Lower lobe of right lung (tissue), 2 donors: ENCODE measurements around the gene NTRK2. TPM values are rescaled to one million over a fixed set of nuclear protein-coding genes. Genes with fewer than 3 reads are reported as not detected.

ENCODE experiments used
- ATAC-seq, 2 donors: fragments of 200-7000 bp; cut with Tn5 transposase; one replicate each; pipeline ENCODE4 v1.9.1; 2020 to 2022; ENCODE audit warnings: mild to moderate bottlenecking in 2 of 2, moderate library complexity in 2 of 2
- DNase-seq: peaks from one replicate; pipeline ENCODE4 v3.0.0-alpha.2; 2020
- H3K27ac ChIP-seq: fragments of 200-600 bp; one replicate; pipeline ENCODE4 v1.8.0; 2022
- H3K27me3 ChIP-seq: fragments of 200-600 bp; one replicate; pipeline ENCODE4 v1.8.0; 2022; ENCODE audit warnings: low read depth
- H3K36me3 ChIP-seq: fragments of 200-600 bp; one replicate; pipeline ENCODE4 v1.8.0; 2022; ENCODE audit warnings: mild to moderate bottlenecking
- H3K4me1 ChIP-seq: fragments of 200-600 bp; one replicate; pipeline ENCODE4 v1.8.0; 2022
- H3K4me3 ChIP-seq: fragments of 200-600 bp; one replicate; pipeline ENCODE4 v1.8.0; 2022; ENCODE audit warnings: mild to moderate bottlenecking
- H3K9me3 ChIP-seq: fragments of 200-600 bp; one replicate; pipeline ENCODE4 v1.8.0; 2022
- intact Hi-C: fragments of 100-400 bp; cut with DNase I; formaldehyde crosslinking; loops from one replicate; pipeline ENCODE4 v1.11.0; 2022
- total RNA-seq: library from RNA; stranded (reverse); fragmentation: NEBNext Ultra II Directional; extraction: Animal tissue kit (Norgen Biotek cat#: 25700); gene quantifications from one replicate; pipeline ENCODE4 v1.2.1, GENCODE V29; 2021
- TF ChIP-seq, protein P1 (sequence below): fragments of 200-600 bp; IDR thresholded peaks from one replicate; pipeline ENCODE4 v1.8.0; 2022; ENCODE audit warnings: antibody characterized with exemption, mild to moderate bottlenecking
- donor health status: DM: no; HTN: yes; CAD: no; lungs with severe emphysema.

The NTRK2 gene
- total RNA-seq, 1 donor from 2014 or later, result 7.7 TPM

GRCh38 chr9:84838879-84839278 lies 169.3 kb downstream of the NTRK2 start:
- H3K27ac ChIP-seq, result no peak overlapping the region
- no peaks in the 10 kb centered on the region for H3K4me1 ChIP-seq
- DNase-seq, result no peak
- H3K36me3 ChIP-seq, result no peaks in the 10 kb centered on the region
- no peaks in the 10 kb centered on the region for H3K27me3 ChIP-seq
- H3K9me3 ChIP-seq, result no peaks in the 10 kb centered on the region
- no peak for ATAC-seq
- TF ChIP-seq, protein P1, sequence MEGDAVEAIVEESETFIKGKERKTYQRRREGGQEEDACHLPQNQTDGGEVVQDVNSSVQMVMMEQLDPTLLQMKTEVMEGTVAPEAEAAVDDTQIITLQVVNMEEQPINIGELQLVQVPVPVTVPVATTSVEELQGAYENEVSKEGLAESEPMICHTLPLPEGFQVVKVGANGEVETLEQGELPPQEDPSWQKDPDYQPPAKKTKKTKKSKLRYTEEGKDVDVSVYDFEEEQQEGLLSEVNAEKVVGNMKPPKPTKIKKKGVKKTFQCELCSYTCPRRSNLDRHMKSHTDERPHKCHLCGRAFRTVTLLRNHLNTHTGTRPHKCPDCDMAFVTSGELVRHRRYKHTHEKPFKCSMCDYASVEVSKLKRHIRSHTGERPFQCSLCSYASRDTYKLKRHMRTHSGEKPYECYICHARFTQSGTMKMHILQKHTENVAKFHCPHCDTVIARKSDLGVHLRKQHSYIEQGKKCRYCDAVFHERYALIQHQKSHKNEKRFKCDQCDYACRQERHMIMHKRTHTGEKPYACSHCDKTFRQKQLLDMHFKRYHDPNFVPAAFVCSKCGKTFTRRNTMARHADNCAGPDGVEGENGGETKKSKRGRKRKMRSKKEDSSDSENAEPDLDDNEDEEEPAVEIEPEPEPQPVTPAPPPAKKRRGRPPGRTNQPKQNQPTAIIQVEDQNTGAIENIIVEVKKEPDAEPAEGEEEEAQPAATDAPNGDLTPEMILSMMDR, result no peak
- no peak overlapping the region for H3K4me3 ChIP-seq
- intact Hi-C loops, result no loop called here

DNA sequence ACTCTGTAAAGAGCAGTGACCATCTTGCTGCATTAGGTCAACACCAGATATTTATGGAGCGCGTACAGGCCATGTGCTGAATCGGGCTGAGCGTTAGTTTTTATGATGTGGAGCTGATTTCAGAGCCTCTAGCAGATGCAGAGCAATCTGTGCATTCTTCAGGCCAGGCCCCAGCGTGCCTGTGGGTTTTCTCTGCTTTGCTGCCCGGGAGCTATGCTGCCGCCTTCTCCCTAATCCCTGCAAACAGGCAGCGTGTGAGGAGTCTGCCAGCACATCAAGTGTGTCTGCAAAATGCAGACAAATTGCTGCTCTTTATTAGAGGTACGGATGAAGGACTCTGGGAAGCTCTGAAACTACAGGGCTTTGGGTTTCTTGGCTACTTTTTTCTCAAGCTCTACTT lies 170.0 kb downstream of the NTRK2 start:
- H3K27me3 ChIP-seq, result no peaks in the 10 kb centered on the region
- no peaks in the 10 kb centered on the region for H3K9me3 ChIP-seq
- intact Hi-C loops, result no loop called here
- no peaks in the 10 kb centered on the region for H3K36me3 ChIP-seq
- no peak overlapping the region for H3K4me3 ChIP-seq
- TF ChIP-seq, protein P1, result no peak
- H3K27ac ChIP-seq, result no peak overlapping the region
- ATAC-seq (no peak), DNase-seq (no peak)
- H3K4me1 ChIP-seq, result no peaks in the 10 kb centered on the region

DNA sequence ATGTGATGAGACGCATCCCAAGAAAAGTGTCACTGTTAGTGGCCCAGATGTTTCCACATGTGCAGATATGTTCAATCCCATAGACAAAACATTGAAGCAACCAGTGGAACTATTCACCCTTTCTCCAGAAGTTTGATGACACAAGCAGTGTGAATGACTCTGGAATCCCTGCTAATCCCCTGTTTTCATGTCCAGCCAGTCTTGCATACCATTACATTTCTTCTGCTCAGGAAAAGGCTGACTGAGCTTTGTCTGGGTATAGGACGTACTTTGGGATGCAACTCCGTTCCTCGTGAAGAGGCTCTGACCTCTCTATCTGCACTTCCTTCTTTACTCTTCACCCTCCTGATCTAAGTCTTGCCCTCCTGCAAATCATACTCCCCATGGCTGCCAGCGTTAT lies 172.4 kb downstream of the NTRK2 start:
- intact Hi-C loops, result no loop called here
- ATAC-seq (no peak), DNase-seq (no peak)
- TF ChIP-seq, protein P1, result no peak
- Histone ChIP-seq H3K4me3 (no peak overlapping the region), H3K4me1 (no peaks in the 10 kb centered on the region), H3K9me3 (no peaks in the 10 kb centered on the region), H3K27me3 (no peaks in the 10 kb centered on the region), H3K36me3 (no peaks in the 10 kb centered on the region), H3K27ac (no peak overlapping the region)

GRCh38 chr9:84843175-84843824 lies 173.8 kb downstream of the NTRK2 start:
- DNase-seq (no peak), ATAC-seq (no peak)
- no peaks in the 10 kb centered on the region for H3K27me3 ChIP-seq
- intact Hi-C loops, result no loop called here
- no peaks in the 10 kb centered on the region for H3K4me1 ChIP-seq
- no peaks in the 10 kb centered on the region for H3K9me3 ChIP-seq
- H3K4me3 ChIP-seq, result no peak overlapping the region
- TF ChIP-seq, protein P1, result no peak
- no peak overlapping the region for H3K27ac ChIP-seq
- H3K36me3 ChIP-seq, result no peaks in the 10 kb centered on the region

GRCh38 chr9:84845956-84846900 lies 176.7 kb downstream of the NTRK2 start:
- ATAC-seq, result no peak
- TF ChIP-seq, protein P1, result no peak
- Histone ChIP-seq H3K27me3 (no peaks in the 10 kb centered on the region), H3K4me3 (no peak overlapping the region), H3K27ac (no peak overlapping the region), H3K4me1 (no peaks in the 10 kb centered on the region), H3K36me3 (no peaks in the 10 kb centered on the region), H3K9me3 (no peaks in the 10 kb centered on the region)
- intact Hi-C loops, result no loop called here
- no peak for DNase-seq
